Heart right ventricle (tissue), 16 donors: ENCODE data around the gene DMAC2. TPM values are rescaled to one million over a fixed set of nuclear protein-coding genes. Genes with fewer than 3 reads are reported as not detected.

Source experiments
- ATAC-seq, 8 donors: fragments of 200-7000 bp; cut with Tn5 transposase; one replicate each; pipeline ENCODE4 v1.9.1; 2020; ENCODE audit warnings: mild to moderate bottlenecking in 8 of 8, moderate library complexity in 8 of 8, moderate number of reproducible peaks in 1 of 8
- DNase-seq, 2 donors: peaks; one replicate each; pipeline ENCODE4 v3.0.0-alpha.2; 2020
- H3K27ac ChIP-seq, 10 donors: fragments of 200-600 bp; sonication (generic) in 2 of 10; one replicate each; pipeline versions ENCODE4 v1.5.0 to v1.8.0; 2020 to 2022; ENCODE audit warnings: mild to moderate bottlenecking in 3 of 10
- H3K27me3 ChIP-seq, 7 donors: fragments of 200-600 bp; one replicate each; pipeline ENCODE4 v1.8.0; 2021 to 2022; ENCODE audit warnings: mild to moderate bottlenecking in 2 of 7
- H3K36me3 ChIP-seq, 9 donors: fragments of 200-600 bp; sonication (generic) in 1 of 9; one replicate each; pipeline versions ENCODE4 v1.5.0 to v1.8.0; 2020 to 2022; ENCODE audit warnings: mild to moderate bottlenecking in 2 of 9
- H3K4me1 ChIP-seq, 9 donors: fragments of 200-600 bp; sonication (generic) in 1 of 9; one replicate each; pipeline versions ENCODE4 v1.5.0 to v1.8.0; 2020 to 2022; ENCODE audit warnings: mild to moderate bottlenecking in 4 of 9
- H3K4me3 ChIP-seq, 10 donors: fragments of 200-600 bp; sonication (generic) in 2 of 10; one replicate each; pipeline versions ENCODE4 v1.5.0 to v1.8.0; 2020 to 2022; ENCODE audit warnings: mild to moderate bottlenecking in 7 of 10, moderate library complexity in 2 of 10
- H3K9me3 ChIP-seq, 11 donors: fragments of 200-600 bp in 10 of 11; sonication (generic) in 2 of 11; one replicate each; pipeline versions ENCODE4 v1.5.0 to v1.8.0; 2013 to 2022; ENCODE audit warnings: mild to moderate bottlenecking in 2 of 11, control low read depth in 1 of 11, moderate library complexity in 1 of 11
- CTCF ChIP-seq, 9 donors: fragments of 200-600 bp; sonication (generic) in 2 of 9; IDR thresholded peaks; one replicate each; pipeline versions ENCODE4 v1.5.0 to v1.8.0; 2021 to 2022; ENCODE audit warnings: antibody characterized with exemption in 9 of 9, mild to moderate bottlenecking in 5 of 9, moderate library complexity in 1 of 9
- WGBS, 2 donors: extraction: QIAGEN DNeasy Blood & Tissue Kit; methylation state at CpG; one replicate each; pipeline ENCODE4 v1.1.7; 2013; ENCODE audit warnings: inconsistent platforms in 1 of 2; 5-methylcytosine and 5-hydroxymethylcytosine counted together
- intact Hi-C, 10 donors: fragments of 100-400 bp; cut with DNase I; formaldehyde crosslinking; loops; one replicate each; pipeline versions ENCODE4 v1.11.1 to v1.14.2; 2022
- polyA plus RNA-seq, 2 donors: library from polyadenylated mRNA; stranded (reverse); fragments of 200-250 nt; gene quantifications; one replicate each; pipeline ENCODE4 v1.2.3, GENCODE V29; 2013
- total RNA-seq, 10 donors: library from RNA; stranded (reverse); fragmentation: NEBNext Ultra II Directional in 3 of 10; extraction: Animal tissue kit (Norgen Biotek cat#: 25700) in 3 of 10; gene quantifications; one replicate each; pipeline versions ENCODE4 v1.2.1 to v1.2.4, GENCODE V29; 2021 to 2023
- donor health status: Arrhythmogenic right ventricular cardiomyopathy.
- donor health status: ischemic (EF 13 %, LVEDD 7.1; RV severe dilation, severe dysfunction).
- donor health status: healthy with polysubstance abuse.
- donor health status: DM: no; HTN: yes; CAD: no.
- donor health status: DM: no; HTN: no; CAD: no.
- donor health status: ischemic (EF 25% LVEDD 6.9; RV normal size, moderate dysfunction).
- donor health status: ischemic (EF 25% LVEDD 5.7; RV mildly dilated, moderate dysfunction).
- donor health status: healthy.
- donor health status: DM: yes; HTN: yes; CAD: no.
- donor health status: Ischemic cardiomyopathy.
- donor health status: ischemic (EF 35%, LVEDD 5.7; RV mildly dilated, moderate dysfunction).
- donor health status: nonischemic (EF 11% LVEDD 7.7; RV severe dilation, severe dysfunction).
- donor health status: DM: yes; HTN: yes; CAD: no.
- donor health status: PGD.
- donor health status: ischemic (EF 29% LVEDD 5.4; RV normal size, mild dysfunction).
- donor health status: nonischemic (EF 23%, LVEDD 6.1; RV moderate dilation, normal function).

The DMAC2 gene
- total and polyA plus RNA-seq, 12 donors: 80.8 to 139 (median 103) TPM

- ATAC-seq: peak; percentile 64 to 92 (median 87)
- peak; percentile 50 to 69 for DNase-seq
- Histone ChIP-seq H3K27ac (peak overlapping the region; percentile 34 to 87 (median 81)), H3K36me3 (peaks cover 0 to 5% (median 0%) of the 10 kb centered on the region in 9 donors), H3K9me3 (peaks cover 0 to 5% (median 0%) of the 10 kb centered on the region in 11 donors), H3K4me1 (peaks cover 3 to 69% (median 17%) of the 10 kb centered on the region in 9 donors), H3K4me3 (peak overlapping the region in 5 of 10 donors; percentile 25 to 51 (median 44)), H3K27me3 (peaks cover 0 to 34% (median 6%) of the 10 kb centered on the region in 7 donors)
- WGBS, 2 donors: 55 to 64% methylated on average over 8 of the region's 8 CpGs
- TF ChIP-seq CTCF (IDR thresholded peaks at IDR 0.05): no peak
- intact Hi-C loops: loop anchor here in 1 of 10 donors (5.0 kb wide), 1 partner anchor 32 kb away; no protein-coding TSS in a partner anchor
Measured at GRCh38 chr19:41479757-41480191, 40.1 kb upstream of the DMAC2 start.

- DNase-seq (no peak), ATAC-seq (peak; percentile 66 to 88 (median 82))
- Histone ChIP-seq H3K4me3 (peak overlapping the region in 9 of 10 donors; percentile 9 to 52 (median 35)), H3K27me3 (peaks cover 0 to 35% (median 7%) of the 10 kb centered on the region in 7 donors), H3K9me3 (peaks cover 0 to 5% (median 0%) of the 10 kb centered on the region in 11 donors), H3K36me3 (peaks cover 0 to 5% (median 0%) of the 10 kb centered on the region in 9 donors), H3K4me1 (peaks cover 3 to 69% (median 17%) of the 10 kb centered on the region in 9 donors), H3K27ac (peak overlapping the region; percentile 62 to 87 (median 82))
- 47 to 51% methylated on average over 15 of the region's 15 CpGs for WGBS, 2 donors
- intact Hi-C loops: no loop called here
- TF ChIP-seq CTCF (IDR thresholded peaks at IDR 0.05): no peak
Measured at GRCh38 chr19:41478875-41479756, 39.4 kb upstream of the DMAC2 start.

- Histone ChIP-seq H3K4me3 (peak overlapping the region in 9 of 10 donors; percentile 9 to 52 (median 35)), H3K4me1 (peaks cover 3 to 69% (median 17%) of the 10 kb centered on the region in 9 donors)
Measured at GRCh38 chr19:41478171-41478570, 38.5 kb upstream of the DMAC2 start.

More at GRCh38 chr19:41478171-41478570, 38.5 kb upstream of the DMAC2 start:
- ATAC-seq (no peak), DNase-seq (peak in 1 of 2 donors; percentile 17)
- WGBS, 2 donors: 48 to 50% methylated on average over 8 of the region's 8 CpGs
- H3K27ac ChIP-seq: peak overlapping the region in 9 of 10 donors; percentile 62 to 87 (median 81)
- no peaks in the 10 kb centered on the region for H3K36me3 ChIP-seq
- H3K27me3 ChIP-seq: peaks cover 0 to 41% (median 10%) of the 10 kb centered on the region in 7 donors
- no peak for TF ChIP-seq CTCF (IDR thresholded peaks at IDR 0.05)
- H3K9me3 ChIP-seq: peaks cover 0 to 5% (median 0%) of the 10 kb centered on the region in 11 donors
- intact Hi-C loops: no loop called here
